Erythroblast (primary cell): ENCODE data around the gene CPHXL2.

Experiments used
- GATA1 ChIP-seq: IDR thresholded peaks from 2 replicates; pipeline ENCODE4 v1.6.1; 2011; ENCODE audit warnings: low read depth, mild to moderate bottlenecking, control low read depth, low read length, moderate library complexity
- POLR2A ChIP-seq: IDR thresholded peaks from 2 replicates; pipeline ENCODE4 v1.6.1; 2011; ENCODE audit warnings: mild to moderate bottlenecking, low read length

DNA sequence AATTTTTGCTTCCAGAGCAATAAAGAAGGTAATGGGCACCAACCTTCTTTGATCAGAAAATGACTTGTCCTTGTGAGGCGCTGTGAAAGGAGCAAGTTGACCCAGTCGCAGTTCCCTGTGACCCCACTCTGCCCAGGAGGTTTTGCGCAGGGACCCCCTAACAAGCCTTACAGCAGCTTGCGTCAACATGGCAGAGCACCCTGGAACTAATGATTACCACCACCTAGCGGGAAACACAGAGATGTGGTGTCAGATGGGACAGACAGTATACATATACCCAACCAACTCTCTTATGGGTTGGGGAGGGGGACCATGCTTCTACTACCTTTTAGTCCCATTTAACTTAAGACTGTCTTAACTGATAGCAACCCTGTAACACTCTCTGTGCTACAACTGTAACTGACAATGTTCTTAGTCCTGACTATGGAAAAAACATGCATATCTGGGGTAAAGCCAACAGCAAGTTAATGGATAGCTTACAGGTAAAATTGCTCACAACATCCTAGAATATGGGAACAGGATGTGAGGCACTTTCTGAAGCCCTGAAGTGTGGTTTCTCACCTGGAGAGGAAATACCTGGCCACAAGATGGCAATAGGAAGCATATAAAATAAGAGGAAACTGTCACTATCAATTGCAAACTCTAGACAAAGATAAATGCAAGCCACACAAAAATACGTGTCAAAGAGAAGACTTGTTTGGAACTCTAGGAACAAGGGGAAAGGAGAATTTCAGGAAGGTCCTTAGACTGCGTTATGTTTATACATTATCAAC is 32.4 kb downstream of the CPHXL2 start:
- no peak for TF ChIP-seq POLR2A
- no peak for TF ChIP-seq GATA1
